GM20000 (cell line): ENCODE results near the gene SLC51B.

Experiments
- DNase-seq: peaks from one replicate; pipeline ENCODE4 v3.0.0; 2012; ENCODE audit warnings: low spot score
- CTCF ChIP-seq: IDR thresholded peaks from 2 replicates; pipeline ENCODE4 v1.5.1; 2012; ENCODE audit warnings: mild to moderate bottlenecking, control low read depth; ENCODE audit errors: extremely low read depth, missing control alignments

SLC51B gene

DNA sequence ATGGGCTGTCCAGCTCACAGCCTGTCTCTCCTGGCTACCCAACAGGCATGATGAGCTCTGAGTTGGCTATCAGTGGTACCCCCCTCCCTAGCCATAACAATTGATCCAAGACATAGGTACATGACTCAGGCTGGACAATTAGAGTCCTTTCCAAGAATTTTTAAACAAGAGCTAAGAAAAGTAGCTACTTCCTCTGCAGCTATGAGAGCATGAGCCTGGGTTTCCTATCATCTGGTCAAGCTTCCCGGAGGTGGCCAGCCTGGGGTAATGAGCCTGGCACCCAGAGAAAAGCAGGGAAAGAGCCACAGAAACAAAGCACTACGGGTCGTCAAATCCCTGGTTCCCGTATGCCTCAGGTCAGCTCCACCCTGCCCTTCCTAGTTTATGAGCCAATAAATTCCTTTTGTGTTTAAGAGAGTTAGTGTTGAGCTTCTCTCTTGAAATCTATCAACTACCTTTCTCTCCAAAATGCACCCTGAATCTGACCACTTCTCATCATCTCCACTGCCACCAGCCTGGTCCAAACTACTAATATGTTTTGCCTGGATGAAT, 2.3 kb upstream of the SLC51B start:
- TF ChIP-seq CTCF, result no peak
- no peak for DNase-seq

GRCh38 chr15:65044218-65044617, 969 bp upstream of the SLC51B start:
- DNase-seq, result peak; percentile 37

DNA sequence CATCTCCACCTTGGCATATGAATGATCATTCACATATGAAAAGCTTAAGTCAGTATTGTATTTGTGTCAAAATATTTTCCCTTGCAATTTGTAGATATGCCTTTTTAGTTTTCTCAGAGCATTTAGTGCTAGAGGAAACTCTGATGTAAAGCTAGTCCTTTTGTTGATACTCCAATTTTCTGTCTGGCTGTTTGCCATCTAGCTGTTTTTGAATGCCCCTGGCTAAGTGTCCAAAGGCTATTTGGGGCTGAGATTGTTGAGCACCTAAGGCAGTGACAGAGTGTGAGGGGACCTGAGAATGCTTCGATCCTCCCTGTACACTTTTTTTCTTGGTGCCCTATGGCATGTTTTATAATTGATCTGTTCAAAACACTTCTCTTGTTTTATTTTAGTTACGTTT, 3.1 kb downstream of the SLC51B start:
- DNase-seq, result no peak
- no peak for TF ChIP-seq CTCF

GRCh38 chr15:65049418-65049840, 4.2 kb downstream of the SLC51B start:
- no peak for TF ChIP-seq CTCF
- peak; percentile 95 for DNase-seq

GRCh38 chr15:65050270-65050669, 5.1 kb downstream of the SLC51B start:
- no peak for TF ChIP-seq CTCF
- DNase-seq, result no peak

- no peak for DNase-seq
- no peak for TF ChIP-seq CTCF
Observed at GRCh38 chr15:65051266-65051665, 6.1 kb downstream of the SLC51B start.

DNA sequence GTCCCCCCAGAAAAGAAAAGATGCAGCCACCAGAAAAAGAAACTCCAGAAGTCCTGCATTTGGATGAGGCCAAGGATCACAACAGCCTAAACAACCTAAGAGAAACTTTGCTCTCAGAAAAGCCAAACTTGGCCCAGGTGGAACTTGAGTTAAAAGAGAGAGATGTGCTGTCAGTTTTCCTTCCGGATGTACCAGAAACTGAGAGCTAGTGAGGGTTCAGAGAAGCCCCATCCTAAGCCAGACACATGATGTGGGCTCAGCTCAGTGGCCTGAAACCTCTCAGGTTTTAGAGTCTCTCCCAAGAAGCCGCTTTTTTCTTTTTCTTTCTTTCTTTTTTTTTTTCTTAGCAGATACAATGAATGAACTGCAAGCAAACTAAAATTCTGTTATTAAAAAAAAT, 7.8 kb downstream of the SLC51B start:
- DNase-seq, result no peak
- no peak for TF ChIP-seq CTCF

- TF ChIP-seq CTCF, result peak; percentile 91
- DNase-seq, result peak; percentile 87
Observed at GRCh38 chr15:65054333-65055200, 9.4 kb downstream of the SLC51B start.
